Activated naive CD4-positive, alpha-beta T cell treated with anti-CD3 and anti-CD28 coated beads, Interleukin-2, amount 10 ng/mL, durations not matched to agents 7 days and 5 days (primary cell): Measurements from ENCODE around the gene CACHD1.
"Not testable (repeated sequence)": the region's sequence is repeated elsewhere in the genome, so short reads cannot be mapped to it uniquely, and the experiment has no call there.

Experiments used
- CTCF ChIA-PET: fragments of 350-600 bp; sonication (Branson Sonifier 250); formaldehyde crosslinking; loops from one replicate; lab custom pipeline; 2021; ENCODE audit warnings: antibody characterized with exemption; lab: Charles Lee
- DNase-seq: peaks from one replicate; pipeline ENCODE4 v3.0.0-alpha.2; 2020
- H3K27ac Mint-ChIP-seq: one replicate; pipeline ENCODE4 v1.8.0; 2021; ENCODE audit warnings: mild to moderate bottlenecking, moderate library complexity, mixed read lengths
- H3K27me3 Mint-ChIP-seq: one replicate; pipeline ENCODE4 v1.8.0; 2021; ENCODE audit warnings: mild to moderate bottlenecking, mixed read lengths
- H3K36me3 Mint-ChIP-seq: one replicate; pipeline ENCODE4 v1.8.0; 2021; ENCODE audit warnings: mixed read lengths
- H3K4me1 Mint-ChIP-seq: one replicate; pipeline ENCODE4 v1.8.0; 2021; ENCODE audit warnings: mixed read lengths
- H3K4me3 Mint-ChIP-seq: one replicate; pipeline ENCODE4 v1.8.0; 2021; ENCODE audit warnings: mild to moderate bottlenecking, moderate library complexity, mixed read lengths
- H3K9me3 Mint-ChIP-seq: one replicate; pipeline ENCODE4 v1.8.0; 2021; ENCODE audit warnings: mixed read lengths

The CACHD1 gene

DNA sequence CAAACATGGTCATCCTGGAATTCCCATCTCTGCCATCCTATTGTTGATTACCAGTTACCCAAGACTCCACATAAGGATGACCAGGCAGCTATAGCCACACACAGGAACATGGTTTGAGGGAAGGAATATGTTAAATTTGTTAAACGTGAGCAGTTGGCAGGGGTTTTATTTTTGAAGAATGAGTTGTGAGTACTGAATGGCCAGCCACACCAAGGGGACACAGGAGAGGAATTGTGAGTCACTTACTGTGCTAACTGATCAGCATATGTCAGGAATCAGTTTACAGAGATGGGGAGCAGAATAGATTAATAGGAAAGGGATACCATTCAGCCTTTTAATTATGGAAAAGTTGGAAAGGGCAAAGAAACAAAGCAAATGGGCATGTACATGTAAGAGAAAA is 235.7 kb downstream of the CACHD1 start:
- H3K36me3 Mint-ChIP-seq, result no peaks in the 10 kb centered on the region
- peaks cover 10% of the 10 kb centered on the region for H3K27me3 Mint-ChIP-seq
- no peaks in the 10 kb centered on the region for H3K4me1 Mint-ChIP-seq
- DNase-seq, result no peak
- CTCF ChIA-PET, result no interaction called here
- no peak overlapping the region for H3K4me3 Mint-ChIP-seq
- H3K27ac Mint-ChIP-seq, result no peak overlapping the region
- no peaks in the 10 kb centered on the region for H3K9me3 Mint-ChIP-seq

DNA sequence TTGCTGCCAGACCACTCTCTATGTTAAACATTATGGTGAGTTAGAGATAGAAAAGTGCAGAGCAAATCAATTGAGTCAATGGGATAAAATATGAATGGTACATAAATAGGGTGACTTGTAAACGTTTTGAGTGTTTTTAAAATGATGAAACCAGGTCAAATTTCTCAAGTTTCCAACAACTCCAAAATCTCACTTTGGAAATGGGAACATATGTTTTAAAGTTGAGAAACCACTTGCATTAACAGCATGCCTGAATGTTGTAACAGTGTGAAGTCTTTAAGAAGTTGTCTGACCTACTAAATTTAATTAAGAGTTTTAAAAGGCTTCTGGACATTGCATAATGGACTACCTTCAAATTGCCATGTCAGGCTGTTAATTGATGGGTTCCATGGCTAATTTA is 241.3 kb downstream of the CACHD1 start:
- CTCF ChIA-PET, result no interaction called here
- no peaks in the 10 kb centered on the region for H3K27me3 Mint-ChIP-seq
- H3K4me3 Mint-ChIP-seq, result no peak overlapping the region
- no peak overlapping the region for H3K27ac Mint-ChIP-seq
- H3K36me3 Mint-ChIP-seq, result no peaks in the 10 kb centered on the region
- H3K4me1 Mint-ChIP-seq, result no peaks in the 10 kb centered on the region
- DNase-seq, result no peak
- H3K9me3 Mint-ChIP-seq, result no peaks in the 10 kb centered on the region

DNA sequence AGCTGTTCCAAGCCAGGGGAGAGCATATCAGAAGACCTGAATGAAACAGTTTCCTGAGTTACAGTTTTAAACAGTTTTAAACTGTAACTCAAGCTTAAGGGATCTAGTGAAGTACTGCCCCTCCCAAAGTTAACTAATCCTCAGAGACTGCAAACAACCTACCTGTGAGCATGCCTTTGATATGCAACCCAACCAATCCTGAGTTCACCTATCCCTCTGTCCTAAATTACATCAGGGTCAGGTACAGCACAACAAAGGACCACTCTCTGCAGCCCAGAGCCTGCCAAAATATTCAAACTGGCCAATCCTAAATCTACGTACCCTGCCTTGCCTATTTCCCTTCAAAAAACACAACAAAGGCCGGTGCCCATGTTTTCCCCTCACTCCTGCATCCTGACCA is 242.1 kb downstream of the CACHD1 start:
- CTCF ChIA-PET, result no interaction called here

DNA sequence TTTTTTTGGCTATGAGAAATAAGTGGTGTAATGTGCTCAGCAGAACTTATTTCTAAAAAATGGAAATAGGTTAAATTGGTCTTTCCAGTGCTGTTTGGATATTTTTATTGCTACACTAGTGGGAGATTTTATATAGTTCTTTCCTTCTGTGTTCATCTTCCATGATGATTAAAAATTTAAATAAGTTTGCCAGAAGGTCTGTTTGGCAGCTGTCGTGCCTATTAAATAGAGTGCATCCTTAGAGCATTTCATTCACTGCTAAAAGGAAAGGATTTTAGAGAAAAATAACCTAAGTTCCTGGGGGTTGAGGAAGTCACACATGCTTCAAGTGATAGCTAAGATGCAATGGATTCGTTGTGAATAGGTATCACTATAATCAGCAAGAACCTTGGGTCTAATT is 245.3 kb downstream of the CACHD1 start:
- no peak for DNase-seq
- Mint-ChIP-seq H3K27ac (no peak overlapping the region), H3K9me3 (peaks cover 3% of the 10 kb centered on the region), H3K4me3 (no peak overlapping the region), H3K36me3 (no peaks in the 10 kb centered on the region), H3K27me3 (peaks cover 12% of the 10 kb centered on the region), H3K4me1 (no peaks in the 10 kb centered on the region)
- CTCF ChIA-PET, result no interaction called here

More for the DNA sequence above, 242.1 kb downstream of the CACHD1 start:
- no peak overlapping the region for H3K4me3 Mint-ChIP-seq
- H3K4me1 Mint-ChIP-seq, result no peaks in the 10 kb centered on the region
- no peaks in the 10 kb centered on the region for H3K9me3 Mint-ChIP-seq
- H3K27me3 Mint-ChIP-seq, result no peaks in the 10 kb centered on the region
- no peak for DNase-seq
- no peaks in the 10 kb centered on the region for H3K36me3 Mint-ChIP-seq
- H3K27ac Mint-ChIP-seq, result no peak overlapping the region

DNA sequence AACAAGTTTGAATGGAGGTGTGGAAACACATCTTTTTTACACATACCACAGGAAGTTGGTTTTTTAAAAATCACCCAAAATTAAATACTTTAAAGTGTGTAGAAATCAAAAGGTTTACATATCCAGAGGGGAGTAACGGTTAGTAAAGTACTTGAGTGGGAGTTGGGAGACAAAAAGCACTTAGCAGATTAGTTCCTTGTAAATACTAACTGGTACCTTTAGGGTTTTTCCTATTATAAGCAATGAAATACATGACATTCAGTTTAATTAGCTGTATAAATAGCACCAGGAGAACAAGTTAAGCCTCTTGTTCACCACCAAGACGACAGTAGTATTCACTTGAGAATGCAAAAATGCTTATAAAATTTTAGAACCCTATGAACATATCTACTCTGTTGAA is 251.2 kb downstream of the CACHD1 start:
- no peak for DNase-seq
- Mint-ChIP-seq H3K4me1 (no peaks in the 10 kb centered on the region), H3K9me3 (peaks cover 3% of the 10 kb centered on the region), H3K36me3 (no peaks in the 10 kb centered on the region), H3K4me3 (no peak overlapping the region), H3K27ac (no peak overlapping the region), H3K27me3 (peaks cover 32% of the 10 kb centered on the region)
- CTCF ChIA-PET, result no interaction called here

DNA sequence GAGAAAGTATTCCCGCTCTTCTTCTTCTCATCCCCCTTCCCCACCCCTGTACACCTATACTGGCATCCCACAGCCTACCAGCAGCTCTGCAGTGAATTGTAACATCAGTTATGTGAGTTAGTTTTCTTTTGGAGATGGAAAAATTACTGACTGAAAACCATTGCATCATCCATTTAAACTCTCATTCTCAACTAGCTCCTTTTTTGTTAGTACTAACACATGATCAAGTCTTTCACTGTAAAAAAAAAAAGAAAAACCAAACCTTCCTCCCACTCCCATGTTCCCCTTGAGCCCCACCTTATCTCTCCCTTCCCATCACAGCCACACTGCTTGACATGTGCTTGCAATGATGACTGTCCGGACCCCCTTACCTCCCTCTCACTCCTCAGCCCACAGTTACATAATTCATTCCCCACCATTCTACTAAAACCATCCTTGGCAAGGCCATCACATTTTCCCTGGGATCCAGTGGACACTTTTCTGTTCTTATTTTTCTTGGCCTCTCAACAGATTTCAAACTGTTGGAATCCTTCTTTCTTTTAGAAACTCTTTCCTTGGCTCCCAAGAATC is 251.7 kb downstream of the CACHD1 start:
- Mint-ChIP-seq H3K4me3 (no peak overlapping the region), H3K27me3 (peaks cover 32% of the 10 kb centered on the region), H3K9me3 (peaks cover 3% of the 10 kb centered on the region), H3K36me3 (no peaks in the 10 kb centered on the region), H3K4me1 (no peaks in the 10 kb centered on the region), H3K27ac (no peak overlapping the region)
- CTCF ChIA-PET, result no interaction called here
- no peak for DNase-seq

DNA sequence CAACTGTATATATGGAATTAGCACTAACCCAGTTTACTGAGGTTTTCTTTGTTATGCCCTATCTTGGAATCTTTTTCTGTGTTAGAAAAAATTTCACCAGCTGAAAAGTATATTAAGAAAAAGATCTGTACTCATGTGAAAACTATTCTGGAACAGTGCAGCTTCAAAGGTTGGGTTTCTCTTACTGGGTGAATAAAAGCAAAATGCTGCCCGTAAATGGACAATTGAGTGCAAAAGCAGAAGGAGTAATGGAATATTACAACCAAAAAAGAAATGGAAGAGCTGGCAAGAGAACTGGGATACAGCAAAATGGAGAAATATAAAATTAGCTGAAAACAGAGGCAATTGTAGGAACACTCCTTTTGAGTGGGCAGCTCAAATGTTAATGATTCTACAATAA is 257.9 kb downstream of the CACHD1 start:
- Mint-ChIP-seq H3K36me3 (no peaks in the 10 kb centered on the region), H3K4me1 (no peaks in the 10 kb centered on the region), H3K27ac (no peak overlapping the region), H3K9me3 (no peaks in the 10 kb centered on the region), H3K27me3 (peaks cover 4% of the 10 kb centered on the region), H3K4me3 (no peak overlapping the region)
- no peak for DNase-seq
- CTCF ChIA-PET, result interaction anchor here (1.7 kb wide), 1 partner anchor 9 kb away, joined by 4 read pairs; no protein-coding TSS in a partner anchor

DNA sequence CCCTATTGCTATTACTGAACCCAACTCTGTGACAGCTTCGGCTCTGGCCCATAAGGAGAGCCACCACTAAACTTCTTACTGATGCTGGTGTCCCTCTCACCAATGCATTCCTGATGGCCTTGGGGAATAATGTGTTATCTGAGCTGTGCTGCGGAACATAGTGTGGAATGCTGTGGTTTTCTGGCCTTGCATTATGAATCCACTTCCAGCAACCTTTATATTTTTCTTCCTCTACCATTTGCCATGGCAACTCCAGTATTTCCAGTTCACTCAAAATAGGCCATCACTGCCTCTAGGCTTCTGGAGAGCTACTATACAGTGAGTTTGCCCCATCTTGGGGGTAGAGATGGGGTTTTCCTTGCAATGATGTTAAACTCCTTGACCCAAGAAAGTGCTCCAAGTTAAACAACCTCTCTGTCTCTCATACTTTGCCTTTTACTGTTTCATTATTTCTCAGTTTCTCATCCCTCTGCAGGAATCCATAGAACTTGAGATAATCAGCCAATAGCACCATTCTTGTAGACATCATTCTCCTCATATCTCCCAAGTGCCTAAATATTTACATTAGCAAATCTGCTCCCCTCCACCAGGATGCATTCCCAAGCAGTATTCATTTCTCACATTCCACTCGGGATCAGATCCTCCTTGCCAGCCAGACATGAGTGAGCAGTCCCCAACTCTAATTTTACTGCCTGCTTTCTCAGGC is 263.8 kb downstream of the CACHD1 start:
- H3K4me1 Mint-ChIP-seq, result no peaks in the 10 kb centered on the region
- CTCF ChIA-PET, result no interaction called here
- no peak for DNase-seq
- no peaks in the 10 kb centered on the region for H3K9me3 Mint-ChIP-seq
- H3K27me3 Mint-ChIP-seq, result no peaks in the 10 kb centered on the region
- H3K36me3 Mint-ChIP-seq, result no peaks in the 10 kb centered on the region
- no peak overlapping the region for H3K27ac Mint-ChIP-seq
- no peak overlapping the region for H3K4me3 Mint-ChIP-seq

DNA sequence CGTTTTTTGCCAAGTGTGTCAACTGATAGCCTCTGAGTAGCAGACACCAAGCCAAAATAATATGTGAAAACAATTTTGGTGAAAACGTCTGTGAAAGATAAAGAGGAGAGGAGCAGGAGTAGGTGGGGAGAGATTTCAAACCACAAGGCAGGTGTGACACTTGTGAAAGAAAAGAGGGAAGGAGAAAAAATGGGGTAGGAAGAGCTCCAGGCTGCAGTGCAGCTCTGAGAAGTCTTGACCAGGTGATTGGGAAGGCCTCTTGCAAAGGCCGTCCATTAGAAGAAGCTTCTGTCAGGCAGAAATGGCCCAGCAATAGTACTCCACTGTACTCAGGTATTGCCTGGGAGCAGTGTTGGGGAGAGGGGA is 264.3 kb downstream of the CACHD1 start:
- Mint-ChIP-seq H3K4me3 (no peak overlapping the region), H3K27me3 (no peaks in the 10 kb centered on the region), H3K36me3 (no peaks in the 10 kb centered on the region), H3K4me1 (no peaks in the 10 kb centered on the region), H3K9me3 (no peaks in the 10 kb centered on the region), H3K27ac (no peak overlapping the region)
- DNase-seq, result no peak
- CTCF ChIA-PET, result no interaction called here

DNA sequence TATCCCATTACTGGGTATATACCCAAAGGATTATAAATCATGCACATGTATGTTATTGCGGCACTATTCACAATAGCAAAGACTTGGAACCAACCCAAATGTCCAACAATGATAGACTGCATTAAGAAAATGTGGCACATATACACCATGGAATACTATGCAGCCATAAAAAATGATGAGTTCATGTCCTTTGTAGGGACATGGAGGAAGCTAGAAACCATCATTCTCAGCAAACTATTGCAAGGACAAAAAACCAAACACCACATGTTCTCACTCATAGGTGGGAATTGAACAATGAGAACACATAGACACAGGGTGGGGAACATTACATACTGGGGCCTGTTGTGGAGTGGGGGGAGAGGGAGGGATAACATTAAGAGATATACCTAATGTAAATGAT is 270.8 kb downstream of the CACHD1 start:
- H3K36me3 Mint-ChIP-seq, H3K4me3 Mint-ChIP-seq, DNase-seq, CTCF ChIA-PET, H3K9me3 Mint-ChIP-seq, H3K27ac Mint-ChIP-seq: not testable (repeated sequence)
- H3K27me3 Mint-ChIP-seq, result peaks cover 17% of the 10 kb centered on the region
- H3K4me1 Mint-ChIP-seq, result peaks cover 15% of the 10 kb centered on the region
